Myocyte (in vitro differentiated cells): ENCODE results near the gene TUBGCP2. TPM values are rescaled to one million over a fixed set of nuclear protein-coding genes. Genes with fewer than 3 reads are reported as not detected.
"Not testable (repeated sequence)": the region's sequence is repeated elsewhere in the genome, so short reads cannot be mapped to it uniquely, and the experiment has no call there.

Experiments used
- DNase-seq: peaks from one replicate; pipeline ENCODE4 v3.0.0-alpha.2; 2012; ENCODE audit warnings: low read depth
- total RNA-seq: library from RNA; depleted of rRNA; stranded (reverse); fragments of >200 nt; gene quantifications from 2 replicates; pipeline ENCODE4 v1.2.3, GENCODE V29; 2014

TUBGCP2 gene
- total RNA-seq, 1 donor from 2014 or later: 71.5 TPM

DNA sequence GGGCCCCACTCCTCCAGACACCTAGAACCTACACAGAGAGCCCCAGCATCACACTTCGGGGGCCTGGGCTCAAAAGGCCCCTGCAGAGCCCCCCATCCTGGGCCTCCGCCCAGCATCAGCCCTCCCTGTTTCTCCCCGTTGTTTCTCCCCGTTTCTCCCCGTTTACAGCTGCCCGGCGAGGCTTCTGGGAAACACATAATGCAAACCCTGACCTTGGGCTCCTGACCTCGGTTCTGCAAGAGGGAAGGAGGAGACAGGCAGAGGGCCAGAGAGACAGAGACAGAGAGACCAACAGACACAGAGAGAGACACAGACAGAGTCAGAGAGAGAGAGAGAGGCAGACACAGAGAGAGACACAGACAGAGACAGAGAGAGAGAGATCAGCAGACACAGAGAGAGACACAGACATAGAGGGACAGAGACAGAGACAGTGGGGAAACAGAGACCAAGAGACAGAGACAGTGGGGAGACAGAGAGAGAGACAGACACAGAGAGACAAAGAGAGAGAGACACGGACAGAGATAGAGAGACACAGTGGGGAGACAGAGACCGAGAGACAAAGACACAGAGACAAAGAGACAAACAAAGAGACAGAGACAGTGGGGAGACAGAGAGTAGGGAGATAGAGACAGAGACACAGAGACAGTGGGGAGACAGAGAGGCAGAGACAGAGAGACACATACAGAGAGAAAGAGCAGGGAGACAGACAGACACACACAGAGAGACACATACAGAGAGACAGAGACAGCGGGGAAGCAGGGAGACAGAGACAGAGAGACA, 58.5 kb downstream of the TUBGCP2 start:
- no peak for DNase-seq

DNA sequence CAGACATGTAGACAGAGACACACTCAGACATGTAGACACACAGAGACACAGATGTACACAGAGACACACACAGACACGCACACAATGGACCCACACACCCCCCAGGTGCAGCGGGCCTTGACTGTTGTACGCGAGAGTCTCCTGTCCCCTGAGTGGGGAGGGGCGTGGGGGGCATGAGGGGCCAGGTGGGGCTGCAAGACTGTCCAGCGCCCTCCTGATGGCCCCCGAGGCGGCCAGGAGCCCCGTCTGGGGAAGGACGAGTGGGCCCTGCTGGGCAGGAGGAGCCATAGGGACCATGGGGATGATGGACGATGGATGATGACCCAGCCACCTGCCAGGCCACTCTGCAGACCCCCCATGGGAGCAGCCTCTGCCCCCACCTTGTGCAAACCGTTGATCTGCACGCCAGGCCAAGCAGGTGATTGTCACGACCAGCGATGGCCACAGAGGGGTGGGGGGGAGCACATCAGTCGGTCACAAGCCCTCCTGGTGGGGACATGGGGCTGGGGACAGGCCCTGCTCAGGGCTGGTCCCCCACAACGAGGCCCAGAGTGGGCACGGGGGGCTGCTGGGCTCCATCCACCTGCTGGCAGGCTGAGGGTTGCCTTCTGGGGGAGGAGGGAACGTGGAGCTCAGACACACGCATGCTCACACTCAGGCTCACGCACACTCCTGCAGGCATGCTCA, 59.4 kb downstream of the TUBGCP2 start:
- DNase-seq: no peak

DNA sequence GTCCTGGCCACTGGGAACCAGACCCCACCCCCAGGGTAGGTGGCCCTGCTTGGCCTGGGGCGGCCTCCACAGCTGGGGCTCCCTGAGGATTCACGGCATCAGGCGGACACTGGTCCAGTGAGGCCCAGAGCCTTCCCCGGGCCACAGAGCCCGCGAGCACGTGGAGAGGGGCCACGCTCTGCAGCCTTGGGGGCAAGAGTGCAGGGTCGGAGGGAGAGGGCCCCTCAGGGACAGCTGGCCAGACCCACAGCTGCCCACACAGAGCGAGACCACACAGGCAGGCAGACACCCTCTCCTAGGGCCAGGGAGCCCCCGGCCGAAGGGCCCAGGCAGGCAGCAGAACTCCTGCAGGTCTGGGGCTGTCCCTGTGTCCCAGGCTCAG, 60.3 kb downstream of the TUBGCP2 start:
- DNase-seq: no peak

DNA sequence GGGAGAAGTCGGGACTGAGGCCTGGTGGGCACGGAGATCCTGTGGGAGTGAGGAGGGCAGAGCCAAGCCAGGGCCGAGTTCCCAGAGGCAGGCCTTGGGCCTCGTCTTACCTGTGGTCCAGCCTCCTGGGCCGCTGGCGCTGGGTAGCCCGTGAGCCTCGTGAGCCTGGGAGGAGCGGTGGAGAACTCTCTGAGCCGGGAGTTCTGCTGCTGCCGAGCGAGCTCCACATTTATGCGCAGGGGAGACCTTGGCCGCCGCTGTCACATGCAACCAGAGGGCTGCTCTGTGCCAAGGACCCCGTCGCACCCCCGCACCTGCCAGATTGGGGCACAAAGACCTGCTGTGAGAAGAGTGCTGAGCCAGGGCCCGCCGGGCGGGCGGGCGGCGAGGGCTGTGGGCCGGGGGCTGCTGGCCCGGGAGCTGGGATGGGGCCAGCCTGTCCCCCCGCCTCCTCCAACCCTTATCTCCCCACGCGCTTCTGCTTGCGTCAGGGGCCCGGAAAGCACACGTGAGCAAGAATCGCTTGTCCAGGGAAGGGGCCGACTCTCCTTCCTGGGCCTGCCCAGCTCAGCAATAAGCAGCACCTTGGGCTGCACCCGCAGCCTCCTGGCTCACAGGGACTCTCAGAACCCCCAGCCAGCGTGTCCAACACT, 60.9 kb downstream of the TUBGCP2 start:
- DNase-seq: no peak

DNA sequence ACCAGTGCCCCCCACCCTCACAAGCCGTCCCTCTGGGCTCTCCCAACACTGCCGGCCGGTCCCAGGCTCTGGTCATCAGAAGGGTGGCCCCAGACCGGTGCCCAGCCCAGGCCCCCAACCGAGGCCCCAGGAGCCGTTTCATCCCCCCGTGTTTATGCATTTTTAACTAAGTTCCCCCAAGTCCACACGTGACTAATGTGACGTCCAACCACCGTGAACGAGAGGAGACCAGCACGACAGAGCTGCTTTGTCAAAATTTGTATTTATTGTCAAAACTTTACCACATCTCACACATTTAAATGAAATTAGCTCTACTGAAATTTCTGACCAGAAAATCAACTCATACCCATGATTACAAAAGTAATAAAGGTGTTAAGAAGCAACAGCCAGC, 62.4 kb downstream of the TUBGCP2 start:
- no peak for DNase-seq

DNA sequence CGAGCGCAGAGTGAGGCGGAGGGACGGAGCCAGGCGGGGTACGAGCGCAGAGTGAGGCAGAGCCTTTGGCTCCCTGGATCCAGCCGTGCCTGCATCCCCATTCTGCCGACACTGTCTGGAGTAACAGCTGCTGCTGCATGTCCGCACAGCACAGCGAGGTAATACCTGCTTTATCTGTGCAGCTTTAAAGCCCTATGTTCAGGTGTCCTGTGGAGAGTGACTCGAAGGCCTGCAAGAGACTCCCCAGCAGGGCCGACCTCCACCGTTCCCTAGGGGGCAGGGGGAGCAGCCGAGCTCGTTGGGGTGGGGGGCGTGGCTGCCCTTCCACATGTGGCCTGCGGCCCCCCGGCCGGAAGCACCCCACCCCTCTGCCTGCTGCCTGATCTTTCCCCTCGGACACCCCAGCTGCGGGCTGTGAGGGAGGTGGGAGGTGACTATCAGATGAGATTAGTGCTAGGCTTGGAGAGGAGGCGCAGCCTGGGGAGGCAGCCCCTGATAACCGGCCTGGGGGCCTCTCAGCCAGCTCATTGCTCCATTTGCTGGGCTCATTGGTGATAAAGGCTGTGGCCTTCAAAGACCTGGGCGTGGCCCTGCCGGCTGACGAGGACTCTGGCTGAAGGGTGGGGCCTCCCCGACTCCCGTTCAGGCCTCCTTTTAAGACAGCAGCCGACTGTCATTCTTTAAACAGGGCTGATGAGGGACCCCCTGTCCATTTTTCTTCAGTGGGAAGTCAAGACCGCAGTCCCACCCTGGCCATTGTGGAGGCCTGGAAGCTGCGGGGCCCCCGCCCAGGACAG, 63.0 kb downstream of the TUBGCP2 start:
- DNase-seq: no peak

DNA sequence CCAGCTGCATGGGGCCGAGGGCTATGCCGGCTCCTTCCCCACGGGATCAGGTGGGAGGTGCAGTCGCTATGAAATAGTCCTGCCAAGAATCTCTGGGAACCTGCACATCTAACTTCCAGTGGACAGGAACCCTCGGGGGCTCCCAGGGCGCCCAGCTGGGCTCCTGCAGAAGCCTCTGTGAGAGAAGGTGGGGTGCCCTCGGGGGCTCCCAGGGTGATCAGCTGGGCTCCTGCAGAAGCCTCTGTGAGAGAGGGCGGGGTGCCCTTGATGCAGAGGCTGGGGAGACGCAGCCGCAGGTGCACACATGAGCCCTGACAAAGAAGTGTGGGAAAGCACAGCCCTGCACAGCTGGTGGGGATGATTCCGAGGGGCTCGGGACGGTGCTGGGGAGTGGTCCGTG, 65.1 kb downstream of the TUBGCP2 start:
- DNase-seq: no peak

DNA sequence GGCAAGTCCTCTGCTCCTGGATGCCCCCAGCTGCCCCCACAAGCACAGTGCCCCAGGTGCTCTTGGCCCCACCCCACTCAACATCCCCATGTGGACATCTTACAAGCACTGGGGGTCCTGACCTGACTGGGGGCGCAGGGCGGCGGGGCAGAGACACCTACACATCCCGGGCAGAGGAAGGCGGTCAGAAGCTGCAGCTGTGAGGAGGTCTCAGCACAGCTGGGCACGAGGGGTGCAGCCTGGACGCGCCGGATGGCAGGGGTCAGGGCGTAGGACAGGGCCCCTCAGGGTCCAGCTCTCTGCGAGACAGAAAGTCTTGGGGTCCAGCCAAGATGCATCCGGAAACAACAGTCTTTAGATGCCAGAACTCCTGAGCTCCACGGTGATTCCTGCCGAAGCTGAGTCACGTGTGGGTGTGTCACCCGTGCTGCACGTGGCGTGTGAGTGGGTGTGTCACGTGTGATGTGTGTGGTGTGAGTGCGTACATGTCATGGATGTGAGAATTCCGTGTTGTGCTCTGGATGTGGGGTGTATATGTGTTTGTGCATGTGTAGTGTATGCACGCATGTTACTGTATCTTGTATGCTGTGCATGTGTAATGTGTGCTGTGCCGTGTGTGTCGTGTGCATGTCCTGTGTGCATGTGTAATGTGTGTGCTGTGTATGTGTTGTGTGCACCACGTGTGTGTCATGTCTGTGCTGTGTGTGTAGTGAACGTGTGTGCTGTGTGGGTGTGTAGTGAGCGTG, 65.9 kb downstream of the TUBGCP2 start:
- no peak for DNase-seq

DNA sequence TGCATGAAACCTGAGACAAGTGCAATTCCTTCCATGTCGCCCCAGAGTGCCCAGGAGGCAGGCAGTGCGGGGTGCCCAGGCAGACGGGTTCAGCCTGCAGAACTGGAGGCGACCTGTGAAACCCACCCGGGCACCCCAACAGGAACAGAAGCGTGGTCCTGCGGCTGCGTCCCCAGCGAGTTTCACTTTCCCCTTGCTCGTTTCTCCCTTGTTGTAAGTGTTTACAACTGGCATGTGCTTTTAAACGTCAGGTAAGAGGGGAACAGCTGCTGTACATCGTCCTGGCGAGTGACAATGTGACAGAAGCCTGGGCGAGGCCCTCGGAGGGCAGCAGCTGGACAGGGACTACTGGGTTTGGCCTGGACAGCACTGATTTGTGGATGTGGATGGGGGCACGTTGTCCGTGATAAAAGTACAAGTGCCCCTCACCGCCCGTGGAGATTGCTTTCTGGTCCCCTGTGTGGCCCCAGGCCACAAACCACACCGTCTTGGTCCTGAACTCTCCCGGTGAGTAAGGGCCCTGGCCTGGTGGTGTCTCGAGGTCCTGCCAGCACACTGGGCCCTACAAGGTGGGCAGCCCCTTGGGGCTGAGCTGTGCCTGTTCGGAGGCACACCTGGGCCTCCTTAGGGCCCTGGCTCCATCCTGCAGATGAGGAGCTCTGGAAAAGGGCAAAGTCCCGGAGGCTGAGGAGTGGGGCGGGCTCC, 67.0 kb downstream of the TUBGCP2 start:
- no peak for DNase-seq

DNA sequence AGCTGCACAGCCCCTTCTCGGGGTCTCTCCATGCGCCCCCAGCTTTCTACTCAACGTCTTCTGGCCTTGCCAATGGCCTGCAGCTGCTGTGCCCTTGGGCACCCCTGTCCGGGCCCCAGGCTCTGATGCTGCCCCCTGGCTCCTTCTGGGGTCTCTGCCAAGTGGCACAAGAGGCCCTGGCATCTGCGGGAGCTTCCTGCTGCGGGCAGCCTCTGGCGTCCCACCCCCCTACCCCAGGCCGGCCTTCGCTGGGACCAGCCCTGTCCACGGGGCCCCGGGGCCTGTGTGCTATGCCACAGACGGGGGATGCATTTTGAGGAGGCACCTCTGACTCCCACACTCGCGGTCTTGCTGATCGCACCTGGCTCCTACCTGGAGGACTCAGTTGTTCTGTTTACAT, 68.7 kb downstream of the TUBGCP2 start:
- no peak for DNase-seq

DNA sequence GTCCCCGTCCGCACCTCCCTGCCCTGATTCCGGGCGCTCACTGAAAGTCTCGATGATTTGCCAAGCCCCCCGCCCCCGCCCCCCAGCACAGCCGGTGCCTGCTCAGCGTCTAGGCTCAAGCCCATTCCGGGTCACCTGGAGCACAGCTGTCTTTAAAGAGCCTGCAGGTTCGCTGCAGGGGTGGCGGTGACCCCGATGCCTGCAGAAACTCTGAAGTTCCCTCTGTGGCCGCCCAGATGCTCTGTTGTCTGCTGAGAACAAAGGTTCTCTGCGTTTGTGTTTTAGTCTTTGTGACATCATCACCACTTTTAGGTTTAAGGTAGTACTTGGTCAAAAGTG, 70.2 kb downstream of the TUBGCP2 start:
- DNase-seq: no peak

DNA sequence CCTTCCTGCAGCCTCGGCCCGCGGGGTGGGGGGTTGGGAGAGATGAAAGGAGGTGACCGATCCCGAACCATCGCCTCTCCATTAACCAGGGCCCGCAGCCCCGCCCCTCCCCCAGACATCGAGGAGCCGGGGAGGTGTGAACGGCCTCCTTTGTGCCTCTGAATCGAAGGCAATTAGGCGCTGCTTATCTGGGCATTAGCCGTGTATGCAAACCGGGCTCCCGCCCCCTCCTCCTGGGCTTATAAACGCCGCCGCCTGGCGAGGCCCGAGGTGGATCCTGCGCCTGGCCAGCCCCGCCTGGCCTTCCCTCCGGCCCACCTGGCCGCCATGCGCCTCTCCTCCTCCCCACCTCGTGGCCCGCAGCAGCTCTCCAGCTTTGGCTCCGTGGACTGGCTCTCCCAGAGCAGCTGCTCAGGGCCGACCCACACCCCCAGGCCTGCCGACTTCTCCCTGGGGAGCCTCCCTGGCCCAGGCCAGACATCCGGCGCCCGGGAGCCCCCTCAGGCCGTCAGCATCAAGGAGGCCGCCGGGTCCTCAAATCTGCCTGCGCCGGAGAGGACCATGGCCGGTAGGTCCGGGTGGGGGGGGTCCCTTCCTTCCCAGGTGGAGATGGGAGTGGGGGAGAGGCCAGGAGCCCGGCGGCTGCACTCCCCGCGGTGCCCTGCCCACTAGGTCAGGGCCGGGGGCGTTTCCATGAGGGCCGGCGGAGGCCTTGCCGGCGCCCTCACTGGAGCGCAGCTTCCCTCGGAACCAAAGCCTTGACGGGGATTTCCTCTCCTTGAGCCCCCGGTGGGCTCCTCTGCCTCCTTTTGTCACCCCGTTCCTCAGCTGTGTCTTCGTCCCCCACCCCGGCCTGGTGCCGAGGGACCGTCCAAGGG, 70.8 kb downstream of the TUBGCP2 start, which contains the start of gene VENTX:
TSS of gene VENTX (plus strand) at position 268 of the 878 bp plus-strand sequence. CDS start at position 328, 60 bp downstream.
- DNase-seq: no peak

DNA sequence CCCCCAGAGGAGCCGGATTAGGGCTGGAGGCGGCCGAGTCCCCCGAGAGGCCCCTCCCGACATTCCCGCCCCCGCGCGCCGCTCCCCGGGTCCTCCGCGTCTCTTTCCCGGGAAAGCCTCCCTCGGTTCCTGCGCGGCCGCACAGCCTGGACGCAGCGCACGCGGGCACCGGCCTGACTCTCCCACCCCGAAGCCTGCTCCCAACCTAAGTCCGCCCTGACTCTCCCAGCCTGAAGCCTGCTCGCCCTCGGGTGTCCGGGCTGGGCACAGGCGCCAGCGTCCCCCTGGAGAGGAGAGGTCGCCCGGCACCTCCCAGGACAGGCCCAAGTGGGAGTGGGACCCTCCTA, 71.5 kb downstream of the TUBGCP2 start:
- no peak for DNase-seq

DNA sequence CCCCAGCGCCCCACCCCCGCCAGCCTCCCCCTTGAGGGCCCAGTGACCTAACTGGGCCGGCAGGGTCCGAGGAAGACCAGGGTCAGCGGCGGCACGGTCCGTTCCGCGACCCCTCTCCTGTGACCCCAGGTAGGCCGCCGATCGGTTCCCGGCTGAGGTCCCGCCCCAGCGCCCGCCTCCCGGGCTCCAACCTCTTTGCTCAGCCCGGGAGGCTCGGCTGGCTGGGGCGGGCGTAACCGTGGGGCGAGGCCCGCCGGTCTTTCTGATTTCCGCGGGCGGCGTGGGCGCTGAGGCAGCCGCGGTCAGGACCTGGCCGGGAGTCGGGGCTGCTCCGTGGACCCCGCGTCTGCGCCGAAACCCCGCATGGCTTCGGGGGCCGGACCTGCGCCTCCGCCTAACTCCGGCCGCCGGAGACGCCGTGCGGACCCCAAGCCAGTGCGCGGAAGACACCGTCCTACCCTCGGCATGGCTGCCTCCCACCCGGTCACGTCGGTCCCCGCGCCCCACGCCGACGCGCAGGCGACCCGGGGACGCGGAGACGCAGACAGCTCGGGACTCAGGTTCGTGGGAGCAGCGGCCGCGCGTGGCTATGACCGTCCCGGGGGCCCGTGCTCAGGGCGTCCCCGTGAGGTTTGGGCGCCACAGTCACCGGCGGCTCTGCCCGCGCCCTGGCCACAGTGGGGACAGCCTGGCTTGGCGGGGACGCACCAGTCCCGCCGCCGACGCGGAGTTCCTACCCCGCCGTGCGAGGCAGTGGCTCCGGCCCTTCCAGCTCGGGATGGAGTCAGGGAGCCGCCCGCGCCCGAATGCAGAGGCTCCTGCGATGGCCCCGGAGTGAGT, 72.1 kb downstream of the TUBGCP2 start:
- no peak for DNase-seq

DNA sequence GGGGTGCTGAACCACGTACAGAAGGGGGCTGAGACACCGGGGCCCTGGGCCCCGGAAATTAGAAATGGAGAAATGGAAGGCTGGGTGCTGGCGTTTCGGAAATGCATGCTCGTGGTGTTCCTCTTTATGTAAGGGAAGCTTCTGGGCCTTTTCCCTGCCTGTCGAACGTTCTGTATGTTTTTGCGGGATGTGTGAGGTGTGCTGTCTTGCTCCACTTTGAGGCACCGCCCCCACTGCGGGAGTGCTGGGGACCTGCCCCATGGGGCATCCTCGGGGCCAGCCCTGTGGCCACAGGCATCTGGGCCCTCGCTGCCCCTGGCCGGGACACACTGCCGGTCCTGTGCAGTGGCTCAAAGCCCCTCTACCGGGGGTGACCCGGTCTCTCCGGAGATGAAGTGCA, 72.7 kb downstream of the TUBGCP2 start:
- DNase-seq: no peak

DNA sequence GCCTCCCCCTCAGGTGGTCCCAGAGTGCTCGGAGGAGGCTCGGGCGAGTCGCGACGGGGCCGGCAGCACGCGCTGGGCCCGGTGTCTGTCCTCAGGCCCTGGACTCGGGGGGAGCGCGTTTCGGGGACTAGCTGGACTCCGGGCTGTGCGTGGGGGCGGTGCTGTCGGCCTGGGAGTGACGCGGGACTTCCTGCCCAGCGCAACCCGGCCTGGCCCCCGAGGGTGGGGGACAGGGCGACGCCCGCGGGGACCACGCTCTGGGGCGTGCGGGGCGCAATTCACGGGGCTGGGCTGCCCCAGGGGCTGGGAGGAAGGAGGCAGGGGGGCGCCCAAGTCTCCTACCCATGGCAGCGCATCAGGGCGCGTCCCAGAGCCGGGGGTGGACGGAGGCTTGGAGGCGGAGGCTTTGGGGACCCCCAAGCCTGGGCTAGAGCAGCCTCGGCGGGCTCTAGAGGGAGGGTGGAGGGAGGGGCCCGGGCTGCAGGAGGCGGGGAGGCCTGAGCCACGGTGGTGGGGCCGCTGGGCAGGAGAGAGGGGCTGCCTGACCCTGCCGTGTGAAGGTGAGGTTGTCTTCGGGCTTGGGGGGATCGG, 73.3 kb downstream of the TUBGCP2 start:
- DNase-seq: no peak

DNA sequence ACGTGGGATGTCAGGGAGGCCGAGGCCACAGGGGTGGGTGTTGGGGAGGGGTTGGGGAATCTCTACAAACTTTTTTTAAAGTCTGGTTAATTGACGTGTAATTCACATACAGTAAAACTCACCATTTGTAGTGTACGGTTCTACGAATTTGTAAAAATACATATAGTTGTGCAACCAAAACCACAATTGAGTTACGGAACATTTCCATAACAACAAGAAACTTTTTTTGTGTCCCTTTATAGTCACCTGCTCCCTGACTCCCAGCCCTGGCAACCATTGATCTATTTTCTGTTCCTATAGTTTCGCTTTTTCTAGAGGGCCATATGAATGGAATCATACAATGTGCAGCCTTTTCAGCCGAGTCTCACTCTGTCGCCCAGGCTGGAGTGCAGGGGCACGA, 73.9 kb downstream of the TUBGCP2 start:
- not testable (repeated sequence) for DNase-seq

DNA sequence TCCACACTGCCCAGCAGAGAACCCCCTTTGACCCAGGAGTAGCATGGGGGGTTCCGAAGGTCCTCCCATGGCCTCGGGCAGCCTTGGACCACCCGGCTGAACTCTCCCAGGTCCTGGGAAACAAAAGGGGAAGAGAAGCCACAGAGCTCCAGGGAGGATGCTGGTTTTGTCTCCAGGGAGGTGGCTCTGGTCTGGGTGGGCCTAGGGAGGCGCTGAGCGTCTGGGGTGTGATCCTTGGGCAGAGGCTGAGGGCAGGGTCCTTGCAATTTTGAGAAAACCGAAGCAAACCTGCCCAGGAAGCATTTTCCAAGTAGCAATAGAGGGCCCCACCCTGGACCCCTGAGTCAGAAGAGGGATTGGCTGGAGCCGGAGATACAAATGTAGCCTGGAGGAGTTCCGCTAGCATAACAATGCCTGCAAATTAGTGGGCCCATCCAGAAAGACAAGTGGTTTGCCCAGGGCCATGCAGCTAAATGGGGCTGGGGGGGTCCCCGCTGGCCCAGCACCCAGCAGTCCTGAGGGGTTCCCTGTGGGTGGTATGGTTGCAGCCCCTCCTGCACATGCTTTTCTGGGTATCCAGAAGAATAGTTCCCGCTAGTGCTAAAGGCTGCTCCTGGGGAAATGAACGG, 76.6 kb downstream of the TUBGCP2 start:
- DNase-seq: no peak
